ENCODE measurements around the gene ZNF598.

- no peak for TF ChIP-seq POLR2A (IDR thresholded peaks at IDR 0.05)
- no peak for TF ChIP-seq CTCF (IDR thresholded peaks at IDR 0.05)
- no peak for TF ChIP-seq POLR2AphosphoS5 (IDR thresholded peaks at IDR 0.05)
These were observed 49.3 kb upstream of the ZNF598 start for GRCh38 chr16:2058872-2059271.
